ENCODE measurements around the gene CEP85.

GRCh38 chr1:26320896-26321295 lies 86.9 kb downstream of the CEP85 start:
- TF ChIP-seq TAF1 (IDR thresholded peaks at IDR 0.05; ENCODE audit: borderline replicate concordance, insufficient read depth, low read length) = no peak
- no peak for TF ChIP-seq POLR2AphosphoS5 (IDR thresholded peaks at IDR 0.05; ENCODE audit: low read depth, low read length)
- TF ChIP-seq SIN3A (IDR thresholded peaks at IDR 0.05; ENCODE audit: borderline replicate concordance, insufficient read depth, low read length) = no peak
- TF ChIP-seq REST (IDR thresholded peaks at IDR 0.05; ENCODE audit: insufficient read depth in 1 of 2, low read depth in 2 of 2, low read length in 2 of 2) = no peak
- TF ChIP-seq FOXP2 (optimal IDR thresholded peaks at IDR 0.05; ENCODE audit: borderline replicate concordance, extremely low read depth, extremely low read length, insufficient read depth) = no peak

Data from PFSK-1 (cell line).